ENCODE results near the gene DNAJC30. TPM values are rescaled to one million over a fixed set of nuclear protein-coding genes. Genes with fewer than 3 reads are reported as not detected.

The DNAJC30 gene
- total RNA-seq = 0.72 and 1.1 TPM in 2 replicates

GRCh38 chr7:73683056-73683787 lies at the start of gene DNAJC30, which contains the start of gene BUD23:
Gene DNAJC30 (minus strand): TSS chr7:73683453. CDS start chr7:73683423, 30 bp downstream.
Gene BUD23 (plus strand): TSS chr7:73683597. CDS start chr7:73683626, 29 bp downstream.

GRCh38 chr7:73718905-73719805 lies 35.9 kb upstream of the DNAJC30 start, which contains the start of gene STX1A:
Gene STX1A (minus strand): TSS chr7:73719669. CDS start chr7:73719631, 38 bp downstream.

GRCh38 chr7:73667344-73668102 lies 15.7 kb downstream of the DNAJC30 start, which contains the start of gene VPS37D:
Gene VPS37D (plus strand): TSS chr7:73667831. CDS start chr7:73667959, 128 bp downstream.

Other genes with a start within 250 kb of the DNAJC30 start
- gene FZD9, start 249.7 kb downstream of the DNAJC30 start, total RNA-seq = 1.1 and 2.2 TPM in 2 replicates
- 41.8 and 42.2 TPM in 2 replicates for gene BAZ1B, start 161.2 kb downstream of the DNAJC30 start, total RNA-seq
- gene BCL7B, start 125.8 kb downstream of the DNAJC30 start, total RNA-seq = 19.0 and 20.0 TPM in 2 replicates
- gene TBL2, start 104.9 kb downstream of the DNAJC30 start, total RNA-seq = 65.2 and 100 TPM in 2 replicates
- gene MLXIPL, start 58.9 kb downstream of the DNAJC30 start, total RNA-seq = not detected in 2 replicates
- gene VPS37D, start 15.6 kb downstream of the DNAJC30 start, total RNA-seq = 2.6 and 7.2 TPM in 2 replicates
- gene BUD23, start 144 bp upstream of the DNAJC30 start, total RNA-seq = 40.7 and 44.5 TPM in 2 replicates
- 6.7 and 8.1 TPM in 2 replicates for gene STX1A, start 36.2 kb upstream of the DNAJC30 start, total RNA-seq
- 3.8 and 29.6 TPM in 2 replicates for gene ABHD11, start 55.3 kb upstream of the DNAJC30 start, total RNA-seq
- 2.7 TPM in 1 of 2 replicates, not detected in the other for gene CLDN3, start 86.8 kb upstream of the DNAJC30 start, total RNA-seq
- gene CLDN4, start 147.5 kb upstream of the DNAJC30 start, total RNA-seq = 60.3 and 251 TPM in 2 replicates
- 6.3 TPM in 1 of 2 replicates, not detected in the other for gene METTL27, start 159.1 kb upstream of the DNAJC30 start, total RNA-seq
- gene TMEM270, start 177.7 kb upstream of the DNAJC30 start, total RNA-seq = not detected in 2 replicates